ENCODE measurements around the gene SAP30BP.

SAP30BP gene

GRCh38 chr17:75666959-75667790 lies at the start of gene SAP30BP, which contains the start of gene RECQL5:
TSS of gene SAP30BP (plus strand) at chr17:75667338. CDS start at chr17:75667373, 35 bp downstream.
TSS of gene RECQL5 (minus strand) at chr17:75667154. CDS start at chr17:75666557, 597 bp downstream.
- CTCF ChIA-PET = interaction anchor here (0.7 to 1.3 kb wide), 6 partner anchors 8 to 183 kb away, joined by 3 to 5 read pairs (median 3); no protein-coding TSS in a partner anchor
- peak; percentile 98 for DNase-seq (ENCODE audit: extremely low spot score)
- POLR2A ChIA-PET = interaction anchor here (0.5 to 2.7 kb wide), 14 partner anchors 8 to 113 kb away, joined by 3 to 14 read pairs (median 4); partner anchors contain the start of gene SMIM5

GRCh38 chr17:75617675-75618074 lies 49.5 kb upstream of the SAP30BP start:
- ChIA-PET POLR2A (interaction anchor here (0.7 kb wide), 1 partner anchor 453 kb away, joined by 3 read pairs; no protein-coding TSS in a partner anchor), CTCF (interaction anchor here (2.3 to 2.6 kb wide), 3 partner anchors 8 to 16 kb away, joined by 12 to 15 read pairs (median 13); partner anchors contain the start of gene SMIM5)
- DNase-seq (ENCODE audit: extremely low spot score) = no peak
- TF ChIP-seq BHLHE40 (IDR thresholded peaks at IDR 0.05; ENCODE audit: borderline replicate concordance) (no peak), TARDBP (IDR thresholded peaks at IDR 0.05) (no peak), CTBP1 (IDR thresholded peaks at IDR 0.05; ENCODE audit: borderline replicate concordance) (no peak), ZNF384 (IDR thresholded peaks at IDR 0.05) (no peak), LEF1 (IDR thresholded peaks at IDR 0.05; ENCODE audit: borderline replicate concordance) (no peak), NFRKB (IDR thresholded peaks at IDR 0.05) (no peak), ELF4 (IDR thresholded peaks at IDR 0.05) (no peak)

More at GRCh38 chr17:75666959-75667790, at the start of gene SAP30BP, which contains the start of gene RECQL5:
- TF ChIP-seq ELF4 (IDR thresholded peaks at IDR 0.05) (peak; percentile 85), L3MBTL2 (conservative IDR thresholded peaks at IDR 0.05) (peak; percentile 38; the same call in 1 of the 2 replicates), FOXK2 (IDR thresholded peaks at IDR 0.05) (no peak)

GRCh38 chr17:75619506-75620431 lies 47.4 kb upstream of the SAP30BP start:
- no peak for TF ChIP-seq ELF4 (IDR thresholded peaks at IDR 0.05)
- TF ChIP-seq BHLHE40 (IDR thresholded peaks at IDR 0.05; ENCODE audit: borderline replicate concordance) = no peak
- TF ChIP-seq ARNT (IDR thresholded peaks at IDR 0.05) = no peak
- no peak for TF ChIP-seq CTBP1 (IDR thresholded peaks at IDR 0.05; ENCODE audit: borderline replicate concordance)
- ChIA-PET POLR2A (interaction anchor here (1.3 kb wide), 1 partner anchor 14 kb away, joined by 3 read pairs; the partner anchor contains the start of gene SMIM5), CTCF (interaction anchor here (0.6 to 6.2 kb wide), 6 partner anchors 14 to 1982 kb away, joined by 3 to 58 read pairs (median 4); partner anchors contain the start of gene SMIM5)
- peak; percentile 61 for DNase-seq (ENCODE audit: extremely low spot score)

GRCh38 chr17:75621489-75621888 lies 45.6 kb upstream of the SAP30BP start:
- POLR2A ChIA-PET = interaction anchor here (0.8 to 1.2 kb wide), 3 partner anchors 20 to 158 kb away, joined by 3 to 4 read pairs (median 3); a partner anchor contains a TSS

GRCh38 chr17:75622076-75622475 lies 45.1 kb upstream of the SAP30BP start:
- POLR2A ChIA-PET = interaction anchor here (0.5 to 1.0 kb wide), 2 partner anchors 21 to 233 kb away, joined by 3 to 4 read pairs; partner anchors contain the start of gene WBP2
- DNase-seq (ENCODE audit: extremely low spot score) = no peak
- TF ChIP-seq SUZ12 (IDR thresholded peaks at IDR 0.05) (no peak), SP1 (IDR thresholded peaks at IDR 0.05) (no peak)
- CTCF ChIA-PET = interaction anchor here (6.2 kb wide), 1 partner anchor 12 kb away, joined by 58 read pairs; the partner anchor contains the start of gene SMIM5

More at GRCh38 chr17:75621489-75621888, 45.6 kb upstream of the SAP30BP start:
- no peak for TF ChIP-seq ELF4 (IDR thresholded peaks at IDR 0.05)
- TF ChIP-seq LEF1 (IDR thresholded peaks at IDR 0.05; ENCODE audit: borderline replicate concordance) = no peak
- no peak for TF ChIP-seq L3MBTL2 (conservative IDR thresholded peaks at IDR 0.05)
- TF ChIP-seq TARDBP (IDR thresholded peaks at IDR 0.05) = no peak
- no peak for DNase-seq (ENCODE audit: extremely low spot score)
- CTCF ChIA-PET = interaction anchor here (6.2 kb wide), 1 partner anchor 12 kb away, joined by 58 read pairs; the partner anchor contains the start of gene SMIM5

- DNase-seq (ENCODE audit: extremely low spot score) = no peak
- CTCF ChIA-PET = interaction anchor here (4.7 to 6.2 kb wide), 2 partner anchors 11 to 21 kb away, joined by 26 to 58 read pairs; partner anchors contain the start of gene SMIM5
- POLR2A ChIA-PET = interaction anchor here (0.5 kb wide), 1 partner anchor 232 kb away, joined by 4 read pairs; the partner anchor contains the start of gene WBP2
- TF ChIP-seq CTBP1 (IDR thresholded peaks at IDR 0.05; ENCODE audit: borderline replicate concordance) (no peak), SP1 (IDR thresholded peaks at IDR 0.05) (no peak), SUZ12 (IDR thresholded peaks at IDR 0.05) (no peak), NFRKB (IDR thresholded peaks at IDR 0.05) (no peak), PKNOX1 (IDR thresholded peaks at IDR 0.05) (no peak), HDGF (IDR thresholded peaks at IDR 0.05; ENCODE audit: borderline replicate concordance) (no peak), ARNT (IDR thresholded peaks at IDR 0.05) (no peak), L3MBTL2 (conservative IDR thresholded peaks at IDR 0.05) (no peak), ZNF384 (IDR thresholded peaks at IDR 0.05) (no peak), FOXA1 (IDR thresholded peaks at IDR 0.05) (no peak), FOXM1 (IDR thresholded peaks at IDR 0.05; ENCODE audit: borderline replicate concordance) (no peak), FOXK2 (IDR thresholded peaks at IDR 0.05) (no peak), ELF4 (IDR thresholded peaks at IDR 0.05) (no peak), TARDBP (IDR thresholded peaks at IDR 0.05) (no peak)
Observed at GRCh38 chr17:75622771-75623273, 44.3 kb upstream of the SAP30BP start.
